M059J (cell line): Measurements from ENCODE around the gene DCDC2. TPM values are rescaled to one million over a fixed set of nuclear protein-coding genes. Genes with fewer than 3 reads are reported as not detected.
"Not testable (repeated sequence)": the region's sequence is repeated elsewhere in the genome, so short reads cannot be mapped to it uniquely, and the experiment has no call there.

Experiments used
- DNase-seq: peaks from one replicate; pipeline ENCODE4 v3.0.0-alpha.2; 2012; ENCODE audit warnings: low read depth
- total RNA-seq: library from RNA; depleted of rRNA; stranded (reverse); fragments of >200 nt; shearing (Covaris generic); gene quantifications from 2 replicates; pipeline ENCODE4 v1.2.3, GENCODE V29; 2014

DCDC2 gene
- total RNA-seq, 1 experiment from 2014 or later = 0.10 TPM

- no peak for DNase-seq
These were observed 132.0 kb downstream of the DCDC2 start for GRCh38 chr6:24225838-24226237.

GRCh38 chr6:24223115-24223919 lies 134.5 kb downstream of the DCDC2 start:
- DNase-seq = peak; percentile 11

GRCh38 chr6:24219670-24220069 lies 138.2 kb downstream of the DCDC2 start:
- no peak for DNase-seq

- no peak for DNase-seq
These were observed 142.9 kb downstream of the DCDC2 start for GRCh38 chr6:24214984-24215383.

GRCh38 chr6:24207413-24207812 lies 150.4 kb downstream of the DCDC2 start:
- DNase-seq = no peak

- peak; percentile 56 for DNase-seq
These were observed 152.8 kb downstream of the DCDC2 start for GRCh38 chr6:24205020-24205492.

GRCh38 chr6:24204113-24204512 lies 153.7 kb downstream of the DCDC2 start:
- not testable (repeated sequence) for DNase-seq

- DNase-seq = no peak
These were observed 160.0 kb downstream of the DCDC2 start for GRCh38 chr6:24197892-24198291.

- DNase-seq = no peak
These were observed 161.8 kb downstream of the DCDC2 start for GRCh38 chr6:24195836-24196597.

- DNase-seq = no peak
These were observed 162.7 kb downstream of the DCDC2 start for GRCh38 chr6:24194978-24195700.

GRCh38 chr6:24193364-24193763 lies 164.5 kb downstream of the DCDC2 start:
- no peak for DNase-seq

GRCh38 chr6:24191346-24191745 lies 166.5 kb downstream of the DCDC2 start:
- no peak for DNase-seq

GRCh38 chr6:24188578-24189080 lies 169.2 kb downstream of the DCDC2 start:
- DNase-seq = no peak

- DNase-seq = no peak
These were observed 169.8 kb downstream of the DCDC2 start for GRCh38 chr6:24187965-24188577.

- no peak for DNase-seq
These were observed 171.5 kb downstream of the DCDC2 start for GRCh38 chr6:24186349-24186748.

GRCh38 chr6:24183584-24183983 lies 174.3 kb downstream of the DCDC2 start:
- DNase-seq = no peak

GRCh38 chr6:24157886-24158285 lies 200.0 kb downstream of the DCDC2 start:
- DNase-seq = no peak

GRCh38 chr6:24154121-24154520 lies 203.7 kb downstream of the DCDC2 start:
- DNase-seq = peak; percentile 50

- DNase-seq = no peak
These were observed 205.8 kb downstream of the DCDC2 start for GRCh38 chr6:24152014-24152413.

- no peak for DNase-seq
These were observed 208.0 kb downstream of the DCDC2 start for GRCh38 chr6:24149836-24150235.

- no peak for DNase-seq
These were observed 208.6 kb downstream of the DCDC2 start for GRCh38 chr6:24149296-24149695.

- DNase-seq = no peak
These were observed 209.2 kb downstream of the DCDC2 start for GRCh38 chr6:24148684-24149083.
